Natural killer cell (primary cell): ENCODE measurements around the gene BCL7A. TPM values are rescaled to one million over a fixed set of nuclear protein-coding genes. Genes with fewer than 3 reads are reported as not detected.

Source experiments
- ATAC-seq, 3 donors: fragments of 150-1000 bp in 2 of 3; fragments of 200-7000 bp in 1 of 3; cut with Tn5 transposase; 1 replicate in 1 of 3; 2 replicates in 2 of 3; pipeline ENCODE4 v1.10.0; 2021; ENCODE audit warnings: mild to moderate bottlenecking in 2 of 3, moderate library complexity in 2 of 3
- DNase-seq, 2 donors: peaks; one replicate each; pipeline versions ENCODE4 v3.0.0 to v3.0.0-alpha.2; 2013 to 2021; ENCODE audit warnings: mixed read lengths in 1 of 2
- H3K27ac ChIP-seq: one replicate; pipeline ENCODE4 v1.5.1; 2013; ENCODE audit warnings: mild to moderate bottlenecking, low read length
- H3K27me3 ChIP-seq: one replicate; pipeline ENCODE4 v1.6.1; 2013; ENCODE audit warnings: low read length; ENCODE audit not compliant: control insufficient read depth, insufficient read depth
- H3K36me3 ChIP-seq: one replicate; pipeline ENCODE4 v1.6.1; 2013; ENCODE audit warnings: low read length; ENCODE audit not compliant: control insufficient read depth, insufficient read depth
- H3K4me1 ChIP-seq: one replicate; pipeline ENCODE4 v1.6.1; 2013; ENCODE audit warnings: low read length; ENCODE audit not compliant: control insufficient read depth, insufficient read depth
- H3K4me3 ChIP-seq: one replicate; pipeline ENCODE4 v1.5.1; 2013; ENCODE audit warnings: low read length
- H3K9me3 ChIP-seq: one replicate; pipeline ENCODE4 v1.6.1; 2013; ENCODE audit warnings: low read length; ENCODE audit not compliant: control insufficient read depth, insufficient read depth
- H3K27ac Mint-ChIP-seq, 2 donors: one replicate each; pipeline ENCODE4 v1.8.0; 2022; ENCODE audit warnings: mild to moderate bottlenecking in 2 of 2, mixed read lengths in 2 of 2, moderate library complexity in 1 of 2
- H3K27me3 Mint-ChIP-seq, 2 donors: one replicate each; pipeline ENCODE4 v1.8.0; 2022; ENCODE audit warnings: low read depth in 2 of 2, mixed read lengths in 2 of 2
- H3K36me3 Mint-ChIP-seq: one replicate; pipeline ENCODE4 v1.8.0; 2022; ENCODE audit warnings: mixed read lengths
- H3K4me1 Mint-ChIP-seq, 2 donors: one replicate each; pipeline ENCODE4 v1.8.0; 2022; ENCODE audit warnings: mixed read lengths in 2 of 2
- H3K4me3 Mint-ChIP-seq: one replicate; pipeline ENCODE4 v1.8.0; 2022; ENCODE audit warnings: mild to moderate bottlenecking, moderate library complexity, mixed read lengths
- H3K9me3 Mint-ChIP-seq, 2 donors: one replicate each; pipeline ENCODE4 v1.8.0; 2022; ENCODE audit warnings: mixed read lengths in 2 of 2
- WGBS: methylation state at CpG from one replicate; pipeline ENCODE4 v1.1.7; 2013; ENCODE audit warnings: missing lambda C conversion rate; ENCODE audit not compliant: insufficient coverage; 5-methylcytosine and 5-hydroxymethylcytosine counted together
- intact Hi-C: fragments of 100-400 bp; cut with micrococcal nuclease; formaldehyde crosslinking; loops from one replicate; pipeline ENCODE4 v1.14.2; 2022
- total RNA-seq, 4 donors: library from RNA; stranded (reverse); fragments of 120-200 nt in 1 of 4; gene quantifications; one replicate each; pipeline versions ENCODE4 v1.2.3 to v1.2.4, GENCODE V29; 2013 to 2022
- TF ChIP-seq, protein P1 (sequence below): fragments of 200-600 bp; IDR thresholded peaks from one replicate; pipeline ENCODE4 v1.8.0; 2022; ENCODE audit warnings: antibody characterized with exemption

Gene BCL7A
- total RNA-seq, 3 donors from 2014 or later (not counting 1 experiment from before 2014, with no cell fraction given), result 0.85 to 1.1 (median 0.96) TPM

DNA sequence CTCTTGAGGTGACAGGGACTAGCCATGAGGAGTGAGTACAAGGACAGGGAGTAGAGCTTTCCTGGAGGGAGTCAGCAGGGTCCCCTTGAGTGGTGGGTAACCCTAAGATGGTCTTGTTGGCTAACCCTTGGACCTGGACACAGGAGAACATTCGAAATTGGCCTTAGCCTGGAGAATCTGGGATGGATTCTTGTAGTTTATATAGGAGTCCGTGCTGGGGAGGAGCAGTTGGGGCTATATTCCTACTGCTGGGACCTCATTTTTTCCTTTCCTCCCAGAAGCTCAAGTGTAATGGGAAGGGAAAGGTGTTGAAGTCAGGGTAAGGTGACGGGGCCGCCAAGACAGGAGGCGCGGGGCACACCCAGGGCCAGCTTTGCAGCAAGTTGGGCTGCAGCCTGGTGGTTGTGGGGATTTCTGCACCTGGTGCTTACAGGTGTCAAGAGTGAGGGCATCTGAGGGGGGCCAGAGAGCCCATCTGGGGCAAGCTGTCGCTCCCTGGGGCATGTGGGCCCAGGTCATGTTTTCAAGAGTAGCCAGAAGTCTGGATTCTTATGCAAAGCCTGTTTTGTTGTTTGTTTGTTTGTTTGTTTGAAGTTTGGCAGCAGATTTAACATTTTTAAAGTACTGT is 5.1 kb downstream of the BCL7A start:
- Mint-ChIP-seq H3K4me3 (no peak overlapping the region), H3K27ac (no peak overlapping the region), H3K4me1 (peaks cover 16 to 30% of the 10 kb centered on the region in 2 donors), H3K36me3 (no peaks in the 10 kb centered on the region), H3K9me3 (no peaks in the 10 kb centered on the region), H3K27me3 (peaks cover 8 to 27% of the 10 kb centered on the region in 2 donors)
- WGBS, result 84% methylated on average over 7 of the region's 7 CpGs
- ATAC-seq (no peak), DNase-seq (no peak)
- Histone ChIP-seq H3K4me1 (peaks cover 37% of the 10 kb centered on the region), H3K4me3 (no peak overlapping the region), H3K36me3 (no peaks in the 10 kb centered on the region), H3K9me3 (no peaks in the 10 kb centered on the region), H3K27ac (no peak overlapping the region), H3K27me3 (peaks cover 7% of the 10 kb centered on the region)
- intact Hi-C loops, result no loop called here
- TF ChIP-seq, protein P1, sequence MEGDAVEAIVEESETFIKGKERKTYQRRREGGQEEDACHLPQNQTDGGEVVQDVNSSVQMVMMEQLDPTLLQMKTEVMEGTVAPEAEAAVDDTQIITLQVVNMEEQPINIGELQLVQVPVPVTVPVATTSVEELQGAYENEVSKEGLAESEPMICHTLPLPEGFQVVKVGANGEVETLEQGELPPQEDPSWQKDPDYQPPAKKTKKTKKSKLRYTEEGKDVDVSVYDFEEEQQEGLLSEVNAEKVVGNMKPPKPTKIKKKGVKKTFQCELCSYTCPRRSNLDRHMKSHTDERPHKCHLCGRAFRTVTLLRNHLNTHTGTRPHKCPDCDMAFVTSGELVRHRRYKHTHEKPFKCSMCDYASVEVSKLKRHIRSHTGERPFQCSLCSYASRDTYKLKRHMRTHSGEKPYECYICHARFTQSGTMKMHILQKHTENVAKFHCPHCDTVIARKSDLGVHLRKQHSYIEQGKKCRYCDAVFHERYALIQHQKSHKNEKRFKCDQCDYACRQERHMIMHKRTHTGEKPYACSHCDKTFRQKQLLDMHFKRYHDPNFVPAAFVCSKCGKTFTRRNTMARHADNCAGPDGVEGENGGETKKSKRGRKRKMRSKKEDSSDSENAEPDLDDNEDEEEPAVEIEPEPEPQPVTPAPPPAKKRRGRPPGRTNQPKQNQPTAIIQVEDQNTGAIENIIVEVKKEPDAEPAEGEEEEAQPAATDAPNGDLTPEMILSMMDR, result no peak

DNA sequence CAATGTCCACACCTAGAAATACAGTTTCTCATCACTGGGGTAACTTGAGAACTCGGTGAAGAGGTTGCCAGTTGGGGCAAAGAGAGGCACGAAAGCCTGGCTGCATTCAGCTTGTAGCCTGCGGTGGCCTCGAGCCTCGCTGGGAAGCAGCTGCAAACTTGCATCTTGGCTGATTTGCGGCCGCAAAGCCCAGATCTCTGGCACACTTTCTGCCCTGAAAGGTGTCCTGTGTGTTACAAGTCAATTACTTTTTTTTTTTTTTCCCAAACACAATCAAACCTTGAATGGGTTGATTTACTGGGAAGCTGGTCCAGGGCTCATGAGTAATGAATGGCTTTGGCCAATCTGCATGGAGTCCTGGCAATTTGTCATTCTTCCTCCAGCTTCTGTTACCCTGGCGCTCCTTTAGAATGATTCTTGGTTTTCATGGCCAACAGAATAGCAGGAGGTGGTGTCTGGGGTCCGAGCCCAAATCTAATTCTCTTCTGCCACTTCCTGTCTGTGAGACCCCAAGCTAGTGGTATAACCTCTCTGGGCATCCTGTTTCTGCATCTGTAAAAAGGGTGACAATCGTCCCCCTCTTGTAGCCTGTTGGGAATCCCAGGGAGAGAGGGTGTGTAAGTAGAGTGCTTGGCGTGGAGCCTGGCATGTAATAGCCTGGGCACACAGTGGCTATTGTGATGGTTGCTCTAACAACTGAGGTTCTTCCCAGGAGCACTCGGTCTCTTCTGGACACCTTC is 6.7 kb downstream of the BCL7A start:
- ATAC-seq, result peak in 1 of 3 donors; percentile 5
- TF ChIP-seq, protein P1, result no peak
- Histone ChIP-seq H3K4me1 (peaks cover 31% of the 10 kb centered on the region), H3K27me3 (peaks cover 1% of the 10 kb centered on the region), H3K27ac (no peak overlapping the region), H3K36me3 (no peaks in the 10 kb centered on the region), H3K4me3 (no peak overlapping the region), H3K9me3 (no peaks in the 10 kb centered on the region)
- peak overlapping the region in 1 of 2 donors; percentile 56 for H3K27ac Mint-ChIP-seq
- intact Hi-C loops, result no loop called here
- peak overlapping the region; percentile 77 for H3K4me3 Mint-ChIP-seq
- whole genome bisulfite sequencing, result 72% methylated on average over 12 of the region's 12 CpGs
- H3K36me3 Mint-ChIP-seq, result no peaks in the 10 kb centered on the region
- no peak for DNase-seq
- H3K9me3 Mint-ChIP-seq, result no peaks in the 10 kb centered on the region
- peaks cover 16 to 22% of the 10 kb centered on the region in 2 donors for H3K4me1 Mint-ChIP-seq
- H3K27me3 Mint-ChIP-seq, result peaks cover 8 to 18% of the 10 kb centered on the region in 2 donors

DNA sequence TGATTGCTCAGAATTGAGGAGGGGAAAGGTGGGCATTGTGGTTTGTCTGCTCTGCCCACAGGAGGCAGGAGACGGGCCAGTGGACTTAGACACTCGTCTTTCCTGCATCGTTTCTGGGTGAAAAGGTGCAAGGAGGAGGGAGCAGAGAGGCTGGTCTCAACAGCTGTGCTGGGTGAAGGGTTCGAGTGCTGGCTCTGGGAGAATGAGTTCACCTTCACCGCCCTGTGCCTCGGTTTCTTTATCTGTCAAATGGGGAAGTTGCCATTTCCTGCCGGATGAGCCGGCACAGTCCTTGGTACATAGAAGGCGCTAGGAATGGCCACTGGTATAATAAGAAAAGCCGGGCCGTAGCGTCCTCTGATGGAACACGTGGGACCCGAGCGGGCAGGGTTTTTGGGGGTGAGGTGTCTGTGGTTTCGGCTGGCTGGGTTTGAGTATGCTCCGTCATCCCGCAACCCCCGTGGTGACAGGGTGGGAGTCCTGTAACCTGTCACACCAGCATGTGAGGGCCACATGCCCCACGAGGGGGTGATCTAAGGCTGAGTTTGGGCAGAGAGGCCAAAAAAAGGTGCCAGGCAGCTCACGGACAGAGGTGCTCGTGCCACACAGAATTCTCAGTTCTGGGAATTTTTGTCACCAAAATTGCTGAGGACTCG is 7.3 kb downstream of the BCL7A start:
- Mint-ChIP-seq H3K9me3 (no peaks in the 10 kb centered on the region), H3K4me1 (peaks cover 16 to 21% of the 10 kb centered on the region in 2 donors), H3K27ac (peak overlapping the region in 1 of 2 donors; percentile 56), H3K27me3 (peaks cover 8 to 21% of the 10 kb centered on the region in 2 donors), H3K4me3 (peak overlapping the region; percentile 77), H3K36me3 (no peaks in the 10 kb centered on the region)
- 28% methylated on average over 23 of the region's 23 CpGs for WGBS
- Histone ChIP-seq H3K27me3 (no peaks in the 10 kb centered on the region), H3K4me3 (no peak overlapping the region), H3K36me3 (no peaks in the 10 kb centered on the region), H3K4me1 (peaks cover 26% of the 10 kb centered on the region), H3K27ac (no peak overlapping the region), H3K9me3 (no peaks in the 10 kb centered on the region)
- peak; percentile 49 to 59 for DNase-seq
- TF ChIP-seq, protein P1, result no peak
- ATAC-seq, result peak; percentile 68 to 90 (median 88)
- intact Hi-C loops, result no loop called here
